WERI-Rb-1 (cell line): Measurements from ENCODE around the gene AP3M1.

Source experiments
- DNase-seq: peaks from one replicate; pipeline ENCODE4 v3.0.0-alpha.2; 2020
- H3K27ac ChIP-seq: fragments of 250-450 bp; sonication (Bioruptor Pico); 2 replicates; pipeline ENCODE4 v1.5.1; 2020; ENCODE audit warnings: mild to moderate bottlenecking, moderate library complexity
- H3K27me3 ChIP-seq: fragments of 250-450 bp; sonication (Bioruptor Pico); 2 replicates; pipeline ENCODE4 v1.5.1; 2021; ENCODE audit warnings: mild to moderate bottlenecking, low read depth, moderate library complexity; ENCODE audit not compliant: insufficient read depth, severe bottlenecking
- H3K36me3 ChIP-seq: fragments of 250-450 bp; sonication (Bioruptor Pico); 2 replicates; pipeline ENCODE4 v1.5.1; 2020; ENCODE audit warnings: mild to moderate bottlenecking, moderate library complexity
- H3K4me3 ChIP-seq: 2 replicates; pipeline ENCODE4 v1.5.1; 2011; ENCODE audit warnings: low read depth, mild to moderate bottlenecking, control low read depth, low read length
- H3K9me3 ChIP-seq: fragments of 250-450 bp; sonication (Bioruptor Pico); 2 replicates; pipeline ENCODE4 v1.5.1; 2021; ENCODE audit warnings: mild to moderate bottlenecking, moderate library complexity; ENCODE audit not compliant: severe bottlenecking
- CTCF ChIP-seq: IDR thresholded peaks from 2 replicates; pipeline ENCODE4 v1.5.1; 2011; ENCODE audit warnings: low read depth, mild to moderate bottlenecking, control low read depth, inconsistent platforms, low read length

The AP3M1 gene

GRCh38 chr10:74088722-74089121, 61.9 kb downstream of the AP3M1 start:
- no peak for TF ChIP-seq CTCF

GRCh38 chr10:74086317-74086716, 64.3 kb downstream of the AP3M1 start:
- DNase-seq: no peak

More at GRCh38 chr10:74088722-74089121, 61.9 kb downstream of the AP3M1 start:
- Histone ChIP-seq H3K27me3 (no peaks in the 10 kb centered on the region), H3K36me3 (peaks cover 25% of the 10 kb centered on the region), H3K4me3 (no peak overlapping the region), H3K27ac (no peak overlapping the region), H3K9me3 (no peaks in the 10 kb centered on the region)
- DNase-seq: no peak

GRCh38 chr10:74084955-74085354, 65.7 kb downstream of the AP3M1 start:
- no peak for DNase-seq
- no peaks in the 10 kb centered on the region for H3K27me3 ChIP-seq
- no peaks in the 10 kb centered on the region for H3K9me3 ChIP-seq
- peaks cover 19% of the 10 kb centered on the region for H3K36me3 ChIP-seq
- no peak for TF ChIP-seq CTCF
- no peak overlapping the region for H3K4me3 ChIP-seq
- no peak overlapping the region for H3K27ac ChIP-seq

More at GRCh38 chr10:74086317-74086716, 64.3 kb downstream of the AP3M1 start:
- Histone ChIP-seq H3K27ac (no peak overlapping the region), H3K4me3 (no peak overlapping the region), H3K9me3 (no peaks in the 10 kb centered on the region), H3K36me3 (peaks cover 25% of the 10 kb centered on the region), H3K27me3 (no peaks in the 10 kb centered on the region)
- TF ChIP-seq CTCF: no peak

- Histone ChIP-seq H3K27me3 (no peaks in the 10 kb centered on the region), H3K4me3 (no peak overlapping the region), H3K9me3 (no peaks in the 10 kb centered on the region), H3K27ac (no peak overlapping the region), H3K36me3 (peaks cover 19% of the 10 kb centered on the region)
- no peak for DNase-seq
- TF ChIP-seq CTCF: no peak
Measured at GRCh38 chr10:74083304-74083703, 67.3 kb downstream of the AP3M1 start.

GRCh38 chr10:74081941-74082718, 68.5 kb downstream of the AP3M1 start:
- DNase-seq: no peak
- Histone ChIP-seq H3K27ac (no peak overlapping the region), H3K4me3 (no peak overlapping the region), H3K27me3 (no peaks in the 10 kb centered on the region), H3K9me3 (no peaks in the 10 kb centered on the region), H3K36me3 (peaks cover 19% of the 10 kb centered on the region)
- no peak for TF ChIP-seq CTCF

- peak; percentile 57 for DNase-seq
- H3K27me3 ChIP-seq: no peaks in the 10 kb centered on the region
- no peaks in the 10 kb centered on the region for H3K9me3 ChIP-seq
- H3K27ac ChIP-seq: no peak overlapping the region
- peaks cover 18% of the 10 kb centered on the region for H3K36me3 ChIP-seq
- TF ChIP-seq CTCF: peak; percentile 75
- H3K4me3 ChIP-seq: no peak overlapping the region
Measured at GRCh38 chr10:74081192-74081803, 69.3 kb downstream of the AP3M1 start.
